Gastroesophageal sphincter (tissue), 3 donors: Measurements from ENCODE around the gene MINDY4.

ENCODE experiments used
- POLR2A ChIP-seq, 2 donors: fragments of 450-650 bp; IDR thresholded peaks; one replicate each; pipeline ENCODE4 v1.6.1; 2017; ENCODE audit warnings: antibody characterized with exemption in 2 of 2, mild to moderate bottlenecking in 2 of 2, moderate library complexity in 1 of 2
- POLR2AphosphoS5 ChIP-seq: sonication (generic); formaldehyde crosslinking; IDR thresholded peaks from one replicate; pipeline ENCODE4 v1.6.1; 2017; ENCODE audit warnings: antibody characterized with exemption
- TF ChIP-seq, protein P1 (sequence below), 4 experiments: fragments of 200-600 bp in 2 of 4; fragments of 450-650 bp in 2 of 4; sonication (generic) in 1 of 4; IDR thresholded peaks; one replicate each; pipeline ENCODE4 v1.5.1; 2017 to 2019; ENCODE audit warnings: antibody characterized with exemption in 4 of 4, mild to moderate bottlenecking in 2 of 4, moderate library complexity in 2 of 4

GRCh38 chr7:30770845-30771173, 408 bp upstream of the MINDY4 start:
- TF ChIP-seq, protein P1, sequence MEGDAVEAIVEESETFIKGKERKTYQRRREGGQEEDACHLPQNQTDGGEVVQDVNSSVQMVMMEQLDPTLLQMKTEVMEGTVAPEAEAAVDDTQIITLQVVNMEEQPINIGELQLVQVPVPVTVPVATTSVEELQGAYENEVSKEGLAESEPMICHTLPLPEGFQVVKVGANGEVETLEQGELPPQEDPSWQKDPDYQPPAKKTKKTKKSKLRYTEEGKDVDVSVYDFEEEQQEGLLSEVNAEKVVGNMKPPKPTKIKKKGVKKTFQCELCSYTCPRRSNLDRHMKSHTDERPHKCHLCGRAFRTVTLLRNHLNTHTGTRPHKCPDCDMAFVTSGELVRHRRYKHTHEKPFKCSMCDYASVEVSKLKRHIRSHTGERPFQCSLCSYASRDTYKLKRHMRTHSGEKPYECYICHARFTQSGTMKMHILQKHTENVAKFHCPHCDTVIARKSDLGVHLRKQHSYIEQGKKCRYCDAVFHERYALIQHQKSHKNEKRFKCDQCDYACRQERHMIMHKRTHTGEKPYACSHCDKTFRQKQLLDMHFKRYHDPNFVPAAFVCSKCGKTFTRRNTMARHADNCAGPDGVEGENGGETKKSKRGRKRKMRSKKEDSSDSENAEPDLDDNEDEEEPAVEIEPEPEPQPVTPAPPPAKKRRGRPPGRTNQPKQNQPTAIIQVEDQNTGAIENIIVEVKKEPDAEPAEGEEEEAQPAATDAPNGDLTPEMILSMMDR (IDR thresholded peaks at IDR 0.05): no peak
- no peak for TF ChIP-seq POLR2AphosphoS5
- TF ChIP-seq POLR2A (IDR thresholded peaks at IDR 0.05): no peak
